ENCODE data around the gene ARR3. TPM values are rescaled to one million over a fixed set of nuclear protein-coding genes. Genes with fewer than 3 reads are reported as not detected.

ARR3 gene
- total RNA-seq, 1 donor from 2014 or later: not detected

DNA sequence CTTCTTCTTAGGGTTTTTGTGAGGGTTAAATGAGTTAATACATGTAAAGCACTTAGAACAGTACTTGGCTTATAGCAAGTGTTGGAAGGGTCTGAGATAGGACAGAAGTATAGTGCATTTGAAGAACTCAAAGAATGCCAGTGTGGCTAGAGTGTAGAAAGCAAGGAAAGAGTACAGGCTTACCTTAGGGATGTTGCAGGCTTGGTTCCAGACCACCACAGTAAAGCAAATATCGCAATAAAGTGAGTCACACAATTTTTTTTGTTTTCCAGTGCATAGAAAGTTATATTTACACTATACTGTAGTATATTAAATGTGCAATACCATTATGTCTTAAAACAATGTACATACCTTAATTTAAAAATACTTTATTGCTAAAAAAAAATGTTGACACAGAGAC, 63.0 kb downstream of the ARR3 start:
- TF ChIP-seq, protein P1, sequence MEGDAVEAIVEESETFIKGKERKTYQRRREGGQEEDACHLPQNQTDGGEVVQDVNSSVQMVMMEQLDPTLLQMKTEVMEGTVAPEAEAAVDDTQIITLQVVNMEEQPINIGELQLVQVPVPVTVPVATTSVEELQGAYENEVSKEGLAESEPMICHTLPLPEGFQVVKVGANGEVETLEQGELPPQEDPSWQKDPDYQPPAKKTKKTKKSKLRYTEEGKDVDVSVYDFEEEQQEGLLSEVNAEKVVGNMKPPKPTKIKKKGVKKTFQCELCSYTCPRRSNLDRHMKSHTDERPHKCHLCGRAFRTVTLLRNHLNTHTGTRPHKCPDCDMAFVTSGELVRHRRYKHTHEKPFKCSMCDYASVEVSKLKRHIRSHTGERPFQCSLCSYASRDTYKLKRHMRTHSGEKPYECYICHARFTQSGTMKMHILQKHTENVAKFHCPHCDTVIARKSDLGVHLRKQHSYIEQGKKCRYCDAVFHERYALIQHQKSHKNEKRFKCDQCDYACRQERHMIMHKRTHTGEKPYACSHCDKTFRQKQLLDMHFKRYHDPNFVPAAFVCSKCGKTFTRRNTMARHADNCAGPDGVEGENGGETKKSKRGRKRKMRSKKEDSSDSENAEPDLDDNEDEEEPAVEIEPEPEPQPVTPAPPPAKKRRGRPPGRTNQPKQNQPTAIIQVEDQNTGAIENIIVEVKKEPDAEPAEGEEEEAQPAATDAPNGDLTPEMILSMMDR (IDR thresholded peaks at IDR 0.05; ENCODE audit: insufficient read depth, low read length, severe bottlenecking): no peak
- Histone ChIP-seq H3K36me3 (ENCODE audit: control insufficient read depth, insufficient read depth, low read length) (no peaks in the 10 kb centered on the region), H3K4me3 (ENCODE audit: low read depth, low read length) (no peak overlapping the region), H3K27me3 (ENCODE audit: control insufficient read depth, insufficient read depth, low read length) (no peaks in the 10 kb centered on the region)
- FAIRE-seq (no peak), DNase-seq (ENCODE audit: low read depth) (no peak)

Other genes starting within 250 kb of the ARR3 start
- not detected in 2 replicates for gene AWAT2, start 218.4 kb upstream of the ARR3 start, total RNA-seq
- not detected in 2 replicates for gene OTUD6A, start 205.9 kb upstream of the ARR3 start, total RNA-seq
- gene IGBP1, start 134.9 kb upstream of the ARR3 start, total RNA-seq: 75.8 and 107 TPM in 2 replicates
- not detected in 2 replicates for gene DGAT2L6, start 90.9 kb upstream of the ARR3 start, total RNA-seq
- not detected in 2 replicates for gene AWAT1, start 33.7 kb upstream of the ARR3 start, total RNA-seq
- 0.13 TPM in 1 of 2 replicates, not detected in the other for gene P2RY4, start 8.1 kb upstream of the ARR3 start, total RNA-seq
- not detected in 2 replicates for gene RAB41, start 13.8 kb downstream of the ARR3 start, total RNA-seq
- 18.7 and 31.0 TPM in 2 replicates for gene PDZD11, start 21.6 kb downstream of the ARR3 start, total RNA-seq
- gene KIF4A, start 21.8 kb downstream of the ARR3 start, total RNA-seq: 0.26 and 0.64 TPM in 2 replicates
- 0.51 TPM in 1 of 2 replicates, not detected in the other for gene GDPD2, start 155.0 kb downstream of the ARR3 start, total RNA-seq
- 21.1 and 25.3 TPM in 2 replicates for gene DLG3, start 176.5 kb downstream of the ARR3 start, total RNA-seq